CD4-positive, alpha-beta T cell treated with Interleukin-17A for 4 hours (primary cell): Measurements from ENCODE around the gene NXPE4.
"Not testable (repeated sequence)": the region's sequence is repeated elsewhere in the genome, so short reads cannot be mapped to it uniquely, and the experiment has no call there.

Source experiments
- DNase-seq: peaks from one replicate; pipeline ENCODE4 v3.0.0-alpha.2; 2020; ENCODE audit warnings: mixed read lengths

The NXPE4 gene

DNA sequence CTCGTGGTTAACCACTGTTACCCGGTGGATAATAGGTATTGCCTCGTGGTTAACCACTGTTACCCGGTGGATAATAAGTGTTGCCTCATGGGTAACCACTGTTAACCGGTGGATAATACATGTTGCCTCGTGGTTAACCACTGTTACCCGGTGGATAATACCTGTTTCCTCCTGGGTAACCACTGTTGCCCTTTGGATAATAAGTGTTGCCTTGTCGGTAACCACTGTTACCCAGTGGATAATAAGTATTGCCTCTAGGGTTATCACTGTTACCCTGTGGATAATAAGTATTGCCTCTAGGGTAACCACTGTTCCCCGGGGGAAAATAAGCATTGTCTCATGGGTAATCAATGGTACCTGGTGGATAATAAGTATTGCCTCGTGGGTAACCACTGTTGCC is 15.0 kb upstream of the NXPE4 start:
- DNase-seq, result no peak

DNA sequence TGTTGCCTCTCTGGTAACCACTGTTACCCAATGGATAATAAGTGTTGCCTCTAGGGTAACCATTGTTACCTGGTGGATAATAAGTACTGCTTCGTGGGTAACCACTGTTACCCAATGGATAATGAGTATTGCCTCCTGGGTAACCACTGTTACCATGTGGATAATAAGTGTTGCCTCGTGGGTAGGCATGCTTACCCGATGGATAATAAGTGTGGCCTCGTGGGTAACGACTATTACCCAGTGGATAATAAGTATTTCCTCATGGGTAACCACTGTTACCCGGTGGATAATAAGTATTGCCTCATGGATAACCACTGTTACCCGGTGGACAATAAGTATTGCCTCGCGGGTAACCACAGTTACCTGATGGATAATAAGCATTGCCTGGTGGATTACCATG is 13.8 kb upstream of the NXPE4 start:
- DNase-seq, result no peak

GRCh38 chr11:114608605-114609004 is 13.0 kb upstream of the NXPE4 start:
- DNase-seq, result not testable (repeated sequence)

DNA sequence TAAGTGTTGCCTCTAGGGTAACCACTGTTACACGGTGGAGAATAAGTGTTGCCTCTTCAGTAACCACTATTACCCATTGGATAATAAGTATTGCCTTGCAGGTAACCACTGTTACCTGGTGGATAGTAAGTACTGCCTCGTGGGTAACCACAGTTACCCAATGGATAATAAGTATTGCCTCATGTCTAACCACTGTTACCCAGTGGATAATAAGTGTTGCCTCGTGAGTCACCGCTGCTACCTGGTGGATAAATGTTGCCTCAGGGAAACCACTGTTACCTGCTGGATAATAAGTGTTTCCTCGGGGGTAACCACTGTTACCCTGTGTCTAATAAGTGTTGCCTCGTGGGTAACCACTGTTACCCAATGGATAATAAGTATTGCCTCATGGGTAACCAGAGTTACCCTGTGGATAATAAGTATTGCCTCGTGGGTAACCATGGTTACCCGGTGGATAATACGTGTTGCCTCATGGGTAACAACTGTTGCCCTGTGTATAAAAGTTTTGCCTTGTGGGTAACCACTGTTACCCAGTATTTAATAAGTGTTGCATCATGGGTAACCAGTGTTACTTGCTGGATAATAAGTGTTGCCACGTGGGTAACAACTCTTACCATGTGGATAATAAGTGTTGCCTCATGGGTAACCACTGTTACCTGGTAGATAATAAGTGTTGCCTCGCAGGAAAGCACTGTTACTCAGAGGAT is 12.3 kb upstream of the NXPE4 start:
- no peak for DNase-seq

GRCh38 chr11:114606802-114607075 is 11.2 kb upstream of the NXPE4 start:
- DNase-seq, result not testable (repeated sequence)

DNA sequence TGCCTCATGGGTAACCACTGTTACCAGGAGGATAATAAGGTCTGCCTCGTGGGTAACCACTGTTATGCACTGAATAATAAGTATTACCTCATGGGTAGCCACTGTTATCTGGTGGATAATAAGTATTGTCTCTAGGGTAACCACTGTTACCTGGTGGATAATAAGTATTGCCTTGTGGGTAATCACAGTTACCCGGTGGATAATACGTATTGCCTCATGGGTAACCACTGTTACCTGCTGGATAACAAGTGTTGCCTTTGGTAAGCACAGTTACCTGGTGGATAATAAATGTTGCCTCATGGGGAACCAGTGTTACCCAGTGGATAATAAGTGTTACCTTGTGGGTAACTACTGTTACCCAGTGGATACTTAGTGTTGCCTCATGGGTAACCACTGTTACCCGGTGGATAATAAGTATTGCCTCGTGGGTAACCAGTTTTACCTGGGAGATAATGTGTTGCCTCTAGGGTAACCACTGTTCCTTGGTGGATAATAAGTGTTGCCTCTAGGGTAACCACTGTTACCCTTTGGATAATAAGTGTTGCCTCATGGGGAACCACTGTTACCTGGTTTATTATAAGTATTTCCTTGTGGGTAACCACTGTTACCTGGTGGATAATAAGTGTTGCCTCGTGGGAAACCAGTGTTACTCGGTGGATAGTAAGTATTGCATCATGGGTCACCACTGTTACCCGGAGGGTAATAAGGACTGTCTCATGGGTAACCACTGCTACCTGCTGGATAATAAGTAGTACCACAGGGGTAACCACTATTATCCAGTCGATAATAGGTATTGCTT is 10.6 kb upstream of the NXPE4 start:
- DNase-seq, result no peak

- no peak for DNase-seq
Measured at GRCh38 chr11:114605370-114605769, 9.8 kb upstream of the NXPE4 start.

- no peak for DNase-seq
Measured at GRCh38 chr11:114604886-114605285, 9.3 kb upstream of the NXPE4 start.

GRCh38 chr11:114604179-114604813 is 8.7 kb upstream of the NXPE4 start:
- no peak for DNase-seq

DNA sequence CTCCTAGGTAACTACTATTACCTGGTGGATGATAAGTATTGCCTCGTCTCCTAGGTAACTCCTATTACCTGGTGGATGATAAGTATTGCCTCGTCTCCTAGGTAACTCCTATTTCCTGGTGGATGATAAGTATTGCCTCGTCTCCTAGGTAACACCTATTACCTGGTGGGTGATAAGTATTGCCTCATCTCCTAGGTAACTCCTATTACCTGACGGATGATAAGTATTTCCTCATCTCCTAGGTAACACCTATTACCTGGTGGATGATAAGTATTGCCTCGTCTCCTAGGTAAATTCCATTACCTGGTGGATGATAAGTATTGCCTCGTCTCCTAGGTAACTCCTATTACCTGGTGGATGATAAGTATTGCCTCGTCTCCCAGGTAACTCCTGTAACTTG is 7.6 kb upstream of the NXPE4 start:
- DNase-seq, result not testable (repeated sequence)

- no peak for DNase-seq
Measured at GRCh38 chr11:114598461-114598860, 2.9 kb upstream of the NXPE4 start.

DNA sequence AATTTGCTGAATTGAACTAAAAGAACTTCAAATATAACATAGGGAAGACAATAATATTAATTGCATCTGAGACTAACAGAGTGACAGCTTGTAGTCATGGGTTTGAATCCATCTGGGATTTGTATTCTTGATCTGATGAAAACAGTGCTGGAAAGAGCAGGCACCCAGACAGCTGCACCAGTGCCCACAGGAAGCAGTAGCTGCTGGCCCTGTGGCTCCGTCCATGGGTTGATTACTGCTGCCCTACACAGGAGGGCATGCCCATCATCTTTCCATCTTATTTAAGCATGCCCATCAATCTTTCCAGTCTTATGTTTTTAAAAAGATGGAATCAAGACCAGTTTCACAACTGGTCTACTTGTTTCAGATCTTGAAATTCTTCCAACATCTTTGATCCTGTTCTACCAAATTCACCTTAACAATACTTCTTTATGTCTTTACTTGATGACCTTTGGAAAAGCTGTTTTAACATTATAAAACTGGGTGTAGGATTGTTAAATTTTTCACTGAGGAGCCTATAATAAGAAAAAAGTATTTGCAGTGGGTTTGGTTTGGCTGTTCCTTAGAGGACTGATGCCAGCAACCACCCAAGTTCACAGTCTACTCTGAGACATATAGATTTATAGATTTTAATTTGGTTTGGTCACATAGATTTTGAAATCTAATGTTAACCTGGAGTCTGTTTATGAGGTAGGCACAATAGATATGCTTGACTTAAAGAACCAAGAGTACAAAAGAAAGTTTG is 761 bp upstream of the NXPE4 start:
- no peak for DNase-seq

DNA sequence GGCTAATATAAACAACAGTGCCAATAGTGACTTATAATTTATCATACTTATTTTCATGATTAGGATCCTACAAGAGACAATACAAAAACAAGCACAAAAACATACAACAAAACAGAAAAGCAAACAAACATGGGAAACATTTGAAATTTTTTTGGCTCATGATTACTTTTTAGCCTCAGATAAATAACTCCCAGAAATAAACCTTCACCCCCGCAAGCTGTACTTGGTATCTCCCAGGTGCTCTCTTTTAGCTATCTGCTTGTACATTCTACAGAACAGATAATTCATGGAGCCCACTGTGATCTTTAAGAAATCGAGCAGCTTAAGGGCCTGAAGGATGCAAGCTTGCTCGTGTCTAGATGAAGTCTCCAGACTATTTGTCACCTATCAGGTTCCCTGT is 883 bp downstream of the NXPE4 start:
- DNase-seq, result no peak

GRCh38 chr11:114587398-114587953 is 8.1 kb downstream of the NXPE4 start:
- no peak for DNase-seq

DNA sequence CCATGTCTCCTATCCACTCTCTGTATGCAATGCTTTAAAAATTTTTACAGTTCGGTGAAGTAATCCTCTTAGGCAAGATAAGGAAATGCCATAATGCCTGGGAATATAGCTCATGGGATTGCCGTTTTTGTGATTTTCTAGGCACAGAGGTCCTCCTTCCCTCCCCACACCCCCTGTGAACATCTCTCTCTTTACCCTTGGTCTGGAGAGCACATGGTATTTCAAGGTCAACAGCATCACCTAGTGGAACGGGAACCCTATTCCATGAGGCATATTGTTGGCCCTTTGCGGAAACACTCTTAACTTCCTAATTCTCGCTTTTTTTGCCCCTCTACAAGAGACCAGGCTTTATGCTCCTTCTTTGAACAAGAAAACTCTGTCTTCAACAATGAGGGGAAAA is 8.8 kb downstream of the NXPE4 start:
- DNase-seq, result no peak

- no peak for DNase-seq
Measured at GRCh38 chr11:114571712-114572111, 23.9 kb downstream of the NXPE4 start.

GRCh38 chr11:114569801-114570200 is 25.8 kb downstream of the NXPE4 start:
- DNase-seq, result no peak

- no peak for DNase-seq
Measured at GRCh38 chr11:114566276-114566675, 29.3 kb downstream of the NXPE4 start.

DNA sequence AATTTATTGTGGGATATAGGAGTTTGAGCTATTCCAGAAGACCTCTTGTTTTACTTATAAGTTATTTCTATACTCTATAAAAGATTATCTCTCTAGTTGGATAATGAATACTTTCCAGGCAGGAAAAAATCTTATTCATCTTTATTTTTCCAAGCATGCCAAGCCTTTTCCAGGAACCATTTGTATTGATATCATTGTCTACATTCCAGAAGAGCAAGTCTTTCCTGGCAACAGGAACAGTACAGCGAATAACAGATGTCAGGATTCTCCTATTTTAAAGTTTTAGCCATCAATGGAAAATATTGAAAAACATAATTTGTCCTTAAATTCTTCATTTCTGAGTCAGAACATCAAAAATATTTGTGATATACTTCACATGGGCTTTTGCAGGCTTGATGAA is 30.8 kb downstream of the NXPE4 start:
- DNase-seq, result no peak

GRCh38 chr11:114563077-114563476 is 32.5 kb downstream of the NXPE4 start:
- DNase-seq, result no peak

- DNase-seq, result no peak
Measured at GRCh38 chr11:114562166-114562916, 33.2 kb downstream of the NXPE4 start.
